Measurements from ENCODE around the gene ANKZF1.

- TF ChIP-seq EZH2 (IDR thresholded peaks at IDR 0.05; ENCODE audit: borderline replicate concordance, low read depth, low read length, severe bottlenecking) (no peak), CTCF (IDR thresholded peaks at IDR 0.05; ENCODE audit: borderline replicate concordance, extremely low read depth, low read length, poor library complexity, severe bottlenecking) (no peak)
Measured at GRCh38 chr2:219214786-219215185, 14.8 kb upstream of the ANKZF1 start.

Measured in DND-41 (cell line).